ENCODE measurements around the gene C11orf97.
"Not testable (repeated sequence)": the region's sequence is repeated elsewhere in the genome, so short reads cannot be mapped to it uniquely, and the experiment has no call there.

C11orf97 gene

GRCh38 chr11:94537031-94537600 is 24.9 kb downstream of the C11orf97 start:
- Mint-ChIP-seq H3K27me3 (peaks cover 21% of the 10 kb centered on the region), H3K4me1 (ENCODE audit: low read depth) (peaks cover 2% of the 10 kb centered on the region), H3K4me3 (no peak overlapping the region), H3K27ac (no peak overlapping the region), H3K9me3 (no peaks in the 10 kb centered on the region), H3K36me3 (ENCODE audit: low read depth) (no peaks in the 10 kb centered on the region)
- no peak for DNase-seq

DNA sequence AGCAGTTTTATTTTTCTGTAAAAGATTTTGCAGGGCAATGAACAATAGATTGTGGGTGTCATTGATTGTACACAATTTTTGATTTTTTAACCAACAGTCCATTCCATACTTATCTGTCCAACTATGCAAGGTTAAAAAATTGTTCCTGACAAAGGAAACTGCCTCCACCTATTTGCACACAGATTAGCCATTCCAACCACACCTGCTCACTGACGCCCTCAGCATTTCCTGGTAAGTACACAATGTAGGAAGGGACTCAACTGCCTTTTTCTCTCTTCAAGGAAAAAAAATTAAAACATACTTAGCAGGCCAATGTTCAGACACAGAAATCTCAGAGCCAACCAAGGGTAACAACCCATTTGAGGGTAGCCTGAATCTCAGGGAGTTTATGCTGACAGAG is 27.2 kb downstream of the C11orf97 start:
- Mint-ChIP-seq H3K36me3 (ENCODE audit: low read depth) (peaks cover 2% of the 10 kb centered on the region), H3K27ac (no peak overlapping the region), H3K9me3 (no peaks in the 10 kb centered on the region), H3K4me1 (ENCODE audit: low read depth) (peaks cover 13% of the 10 kb centered on the region), H3K27me3 (peaks cover 21% of the 10 kb centered on the region), H3K4me3 (no peak overlapping the region)
- no peak for DNase-seq

GRCh38 chr11:94543695-94544645 is 31.7 kb downstream of the C11orf97 start, which contains the start of gene FUT4:
FUT4 (plus strand) TSS chr11:94543921; CDS start chr11:94544134, 213 bp downstream.
- Mint-ChIP-seq H3K4me1 (ENCODE audit: low read depth) (peaks cover 46% of the 10 kb centered on the region), H3K27me3 (no peaks in the 10 kb centered on the region), H3K27ac (peak within 1 kb of the TSS; percentile 100), H3K36me3 (ENCODE audit: low read depth) (peaks cover 26% of the 10 kb centered on the region), H3K9me3 (no peaks in the 10 kb centered on the region), H3K4me3 (peak within 1 kb of the TSS; percentile 96)
- peak; percentile 87 for DNase-seq

DNA sequence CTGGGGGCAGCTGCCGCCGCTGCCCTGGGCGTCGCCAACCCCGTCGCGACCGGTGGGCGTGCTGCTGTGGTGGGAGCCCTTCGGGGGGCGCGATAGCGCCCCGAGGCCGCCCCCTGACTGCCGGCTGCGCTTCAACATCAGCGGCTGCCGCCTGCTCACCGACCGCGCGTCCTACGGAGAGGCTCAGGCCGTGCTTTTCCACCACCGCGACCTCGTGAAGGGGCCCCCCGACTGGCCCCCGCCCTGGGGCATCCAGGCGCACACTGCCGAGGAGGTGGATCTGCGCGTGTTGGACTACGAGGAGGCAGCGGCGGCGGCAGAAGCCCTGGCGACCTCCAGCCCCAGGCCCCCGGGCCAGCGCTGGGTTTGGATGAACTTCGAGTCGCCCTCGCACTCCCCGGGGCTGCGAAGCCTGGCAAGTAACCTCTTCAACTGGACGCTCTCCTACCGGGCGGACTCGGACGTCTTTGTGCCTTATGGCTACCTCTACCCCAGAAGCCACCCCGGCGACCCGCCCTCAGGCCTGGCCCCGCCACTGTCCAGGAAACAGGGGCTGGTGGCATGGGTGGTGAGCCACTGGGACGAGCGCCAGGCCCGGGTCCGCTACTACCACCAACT is 32.5 kb downstream of the C11orf97 start:
- H3K27me3 Mint-ChIP-seq, result no peaks in the 10 kb centered on the region
- no peak for DNase-seq
- peak overlapping the region; percentile 81 for H3K27ac Mint-ChIP-seq

DNA sequence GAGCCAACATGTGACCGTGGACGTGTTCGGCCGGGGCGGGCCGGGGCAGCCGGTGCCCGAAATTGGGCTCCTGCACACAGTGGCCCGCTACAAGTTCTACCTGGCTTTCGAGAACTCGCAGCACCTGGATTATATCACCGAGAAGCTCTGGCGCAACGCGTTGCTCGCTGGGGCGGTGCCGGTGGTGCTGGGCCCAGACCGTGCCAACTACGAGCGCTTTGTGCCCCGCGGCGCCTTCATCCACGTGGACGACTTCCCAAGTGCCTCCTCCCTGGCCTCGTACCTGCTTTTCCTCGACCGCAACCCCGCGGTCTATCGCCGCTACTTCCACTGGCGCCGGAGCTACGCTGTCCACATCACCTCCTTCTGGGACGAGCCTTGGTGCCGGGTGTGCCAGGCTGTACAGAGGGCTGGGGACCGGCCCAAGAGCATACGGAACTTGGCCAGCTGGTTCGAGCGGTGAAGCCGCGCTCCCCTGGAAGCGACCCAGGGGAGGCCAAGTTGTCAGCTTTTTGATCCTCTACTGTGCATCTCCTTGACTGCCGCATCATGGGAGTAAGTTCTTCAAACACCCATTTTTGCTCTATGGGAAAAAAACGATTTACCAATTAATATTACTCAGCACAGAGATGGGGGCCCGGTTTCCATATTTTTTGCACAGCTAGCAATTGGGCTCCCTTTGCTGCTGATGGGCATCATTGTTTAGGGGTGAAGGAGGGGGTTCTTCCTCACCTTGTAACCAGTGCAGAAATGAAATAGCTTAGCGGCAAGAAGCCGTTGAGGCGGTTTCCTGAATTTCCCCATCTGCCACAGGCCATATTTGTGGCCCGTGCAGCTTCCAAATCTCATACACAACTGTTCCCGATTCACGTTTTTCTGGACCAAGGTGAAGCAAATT is 33.3 kb downstream of the C11orf97 start:
- H3K27me3 Mint-ChIP-seq, result no peaks in the 10 kb centered on the region
- peaks cover 28% of the 10 kb centered on the region for H3K36me3 Mint-ChIP-seq (ENCODE audit: low read depth)
- no peak for DNase-seq
- H3K4me3 Mint-ChIP-seq, result peak overlapping the region; percentile 77
- H3K27ac Mint-ChIP-seq, result peak overlapping the region; percentile 81
- H3K4me1 Mint-ChIP-seq (ENCODE audit: low read depth), result peaks cover 57% of the 10 kb centered on the region
- no peaks in the 10 kb centered on the region for H3K9me3 Mint-ChIP-seq

More for the DNA sequence above, 32.5 kb downstream of the C11orf97 start:
- peak overlapping the region; percentile 77 for H3K4me3 Mint-ChIP-seq
- no peaks in the 10 kb centered on the region for H3K9me3 Mint-ChIP-seq
- peaks cover 52% of the 10 kb centered on the region for H3K4me1 Mint-ChIP-seq (ENCODE audit: low read depth)
- H3K36me3 Mint-ChIP-seq (ENCODE audit: low read depth), result peaks cover 28% of the 10 kb centered on the region

DNA sequence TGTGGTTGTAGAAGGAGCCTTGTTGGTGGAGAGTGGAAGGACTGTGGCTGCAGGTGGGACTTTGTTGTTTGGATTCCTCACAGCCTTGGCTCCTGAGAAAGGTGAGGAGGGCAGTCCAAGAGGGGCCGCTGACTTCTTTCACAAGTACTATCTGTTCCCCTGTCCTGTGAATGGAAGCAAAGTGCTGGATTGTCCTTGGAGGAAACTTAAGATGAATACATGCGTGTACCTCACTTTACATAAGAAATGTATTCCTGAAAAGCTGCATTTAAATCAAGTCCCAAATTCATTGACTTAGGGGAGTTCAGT is 33.9 kb downstream of the C11orf97 start:
- no peak for DNase-seq
- Mint-ChIP-seq H3K36me3 (ENCODE audit: low read depth) (peaks cover 28% of the 10 kb centered on the region), H3K4me3 (peak overlapping the region; percentile 77), H3K27me3 (no peaks in the 10 kb centered on the region), H3K27ac (no peak overlapping the region), H3K9me3 (no peaks in the 10 kb centered on the region), H3K4me1 (ENCODE audit: low read depth) (peaks cover 58% of the 10 kb centered on the region)

DNA sequence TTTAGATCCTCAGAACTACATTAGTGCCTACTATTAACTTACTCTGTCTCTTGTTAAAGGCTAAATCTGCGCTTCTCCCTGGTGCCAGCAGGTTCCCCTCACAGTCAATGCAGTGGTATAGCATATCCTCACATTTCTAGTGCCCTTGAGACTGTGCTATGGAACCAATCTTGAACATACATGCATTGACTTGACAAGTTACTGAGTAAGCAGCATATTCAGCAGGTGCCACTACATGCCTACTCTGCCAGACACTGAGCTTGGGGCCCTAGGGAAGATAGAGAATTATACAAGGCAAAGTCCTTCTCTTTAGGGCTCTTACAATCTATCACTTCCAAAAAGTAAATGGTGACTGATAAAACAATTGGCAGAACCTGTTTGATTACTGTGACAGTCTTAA is 34.6 kb downstream of the C11orf97 start:
- Mint-ChIP-seq H3K27ac (no peak overlapping the region), H3K4me1 (ENCODE audit: low read depth) (peaks cover 58% of the 10 kb centered on the region)

DNA sequence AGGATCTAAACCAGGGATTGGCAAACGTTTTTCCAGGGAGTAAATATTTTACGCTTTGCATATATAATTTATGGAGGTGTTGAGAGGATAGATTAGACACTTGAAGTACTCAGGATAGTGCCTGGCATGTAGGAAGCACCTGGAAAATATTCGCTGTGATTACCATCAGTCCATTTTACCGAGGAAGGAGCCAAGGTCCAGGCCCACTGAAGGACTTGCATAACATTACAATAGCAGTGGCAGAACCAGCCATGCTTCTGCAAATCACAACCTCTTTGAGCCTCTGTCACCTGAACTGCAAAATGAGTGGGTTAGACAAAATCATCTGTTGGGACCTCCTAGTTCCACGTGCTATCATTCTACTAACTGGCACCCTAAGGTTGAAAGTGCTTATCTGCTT is 36.9 kb downstream of the C11orf97 start:
- Mint-ChIP-seq H3K4me3 (no peak overlapping the region), H3K4me1 (ENCODE audit: low read depth) (peaks cover 46% of the 10 kb centered on the region), H3K27me3 (no peaks in the 10 kb centered on the region), H3K9me3 (no peaks in the 10 kb centered on the region), H3K27ac (no peak overlapping the region), H3K36me3 (ENCODE audit: low read depth) (peaks cover 26% of the 10 kb centered on the region)
- no peak for DNase-seq

More for the DNA sequence above, 34.6 kb downstream of the C11orf97 start:
- Mint-ChIP-seq H3K27me3 (no peaks in the 10 kb centered on the region), H3K36me3 (ENCODE audit: low read depth) (peaks cover 28% of the 10 kb centered on the region), H3K9me3 (no peaks in the 10 kb centered on the region), H3K4me3 (peak overlapping the region; percentile 77)
- DNase-seq, result no peak

- H3K4me1 Mint-ChIP-seq (ENCODE audit: low read depth), result peaks cover 39% of the 10 kb centered on the region
- no peak overlapping the region for H3K4me3 Mint-ChIP-seq
- DNase-seq, result no peak
- no peaks in the 10 kb centered on the region for H3K27me3 Mint-ChIP-seq
- H3K36me3 Mint-ChIP-seq (ENCODE audit: low read depth), result peaks cover 22% of the 10 kb centered on the region
- no peaks in the 10 kb centered on the region for H3K9me3 Mint-ChIP-seq
- no peak overlapping the region for H3K27ac Mint-ChIP-seq
These were observed 38.3 kb downstream of the C11orf97 start for GRCh38 chr11:94550513-94550912.

DNA sequence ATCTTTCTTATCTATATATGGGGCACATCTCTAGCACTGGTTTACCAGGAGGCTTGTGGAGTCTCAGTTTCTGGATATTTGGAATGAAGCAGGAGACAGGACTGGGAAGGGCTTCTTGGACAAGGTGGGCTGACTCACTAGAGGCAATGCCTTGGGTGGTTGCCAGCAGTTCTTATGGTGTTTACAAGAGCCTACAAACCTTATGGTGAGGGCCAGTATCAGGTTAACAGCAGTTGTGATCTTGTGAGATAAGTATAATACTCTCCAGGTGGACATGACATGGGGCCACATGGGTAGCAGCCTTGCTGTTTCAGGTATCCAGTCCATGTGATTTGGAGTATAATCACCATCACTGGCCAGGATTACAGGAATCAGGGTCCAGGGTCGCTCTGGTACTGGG is 41.7 kb downstream of the C11orf97 start:
- no peak overlapping the region for H3K27ac Mint-ChIP-seq
- peaks cover 12% of the 10 kb centered on the region for H3K4me1 Mint-ChIP-seq (ENCODE audit: low read depth)
- H3K4me3 Mint-ChIP-seq, result no peak overlapping the region
- H3K36me3 Mint-ChIP-seq (ENCODE audit: low read depth), result peaks cover 2% of the 10 kb centered on the region
- H3K27me3 Mint-ChIP-seq, result no peaks in the 10 kb centered on the region
- H3K9me3 Mint-ChIP-seq, result no peaks in the 10 kb centered on the region
- DNase-seq, result no peak

DNA sequence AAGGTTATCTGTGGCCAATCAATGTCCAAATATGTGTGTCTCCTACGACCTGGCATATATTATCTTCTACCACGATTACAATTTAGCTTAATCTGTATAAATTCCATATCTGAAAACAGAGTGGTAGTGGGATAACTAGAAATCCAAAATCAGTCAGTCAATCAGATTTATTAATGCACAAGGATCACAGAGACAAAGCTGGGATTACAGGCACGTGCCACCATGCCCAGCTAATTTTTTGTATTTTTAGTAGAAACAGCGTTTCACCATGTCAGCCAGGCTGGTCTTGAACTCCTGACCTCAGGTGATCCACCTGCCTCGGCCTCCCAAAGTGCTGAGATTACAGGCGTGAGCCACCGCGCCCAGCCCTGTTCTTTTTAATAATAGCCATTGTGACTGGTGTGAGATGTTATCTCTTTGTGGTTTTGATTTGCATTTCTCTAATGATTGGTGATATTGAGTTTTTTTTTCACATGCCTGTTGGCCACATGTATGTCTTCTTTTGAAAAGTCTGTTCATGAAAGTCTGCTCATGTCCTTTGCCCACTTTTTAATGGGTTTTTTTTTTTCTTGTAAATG is 43.6 kb downstream of the C11orf97 start:
- not testable (repeated sequence) for DNase-seq; H3K4me1 Mint-ChIP-seq (ENCODE audit: low read depth); H3K36me3 Mint-ChIP-seq (ENCODE audit: low read depth); H3K9me3 Mint-ChIP-seq; H3K27ac Mint-ChIP-seq; H3K27me3 Mint-ChIP-seq; H3K4me3 Mint-ChIP-seq

- no peaks in the 10 kb centered on the region for H3K27me3 Mint-ChIP-seq
- H3K9me3 Mint-ChIP-seq, result no peaks in the 10 kb centered on the region
- H3K4me1 Mint-ChIP-seq (ENCODE audit: low read depth), result no peaks in the 10 kb centered on the region
- H3K4me3 Mint-ChIP-seq, result no peak overlapping the region
- no peak for DNase-seq
- no peak overlapping the region for H3K27ac Mint-ChIP-seq
- no peaks in the 10 kb centered on the region for H3K36me3 Mint-ChIP-seq (ENCODE audit: low read depth)
These were observed 45.2 kb downstream of the C11orf97 start for GRCh38 chr11:94557421-94557820.

- no peaks in the 10 kb centered on the region for H3K27me3 Mint-ChIP-seq
- no peaks in the 10 kb centered on the region for H3K36me3 Mint-ChIP-seq (ENCODE audit: low read depth)
- no peak overlapping the region for H3K27ac Mint-ChIP-seq
- H3K9me3 Mint-ChIP-seq, result no peaks in the 10 kb centered on the region
- no peak for DNase-seq
- no peak overlapping the region for H3K4me3 Mint-ChIP-seq
- no peaks in the 10 kb centered on the region for H3K4me1 Mint-ChIP-seq (ENCODE audit: low read depth)
These were observed 45.7 kb downstream of the C11orf97 start for GRCh38 chr11:94557992-94558391.

GRCh38 chr11:94558468-94558867 is 46.2 kb downstream of the C11orf97 start:
- DNase-seq, result no peak
- H3K4me1 Mint-ChIP-seq (ENCODE audit: low read depth), result no peaks in the 10 kb centered on the region
- no peak overlapping the region for H3K27ac Mint-ChIP-seq
- H3K27me3 Mint-ChIP-seq, result no peaks in the 10 kb centered on the region
- H3K9me3 Mint-ChIP-seq, result no peaks in the 10 kb centered on the region
- H3K36me3 Mint-ChIP-seq (ENCODE audit: low read depth), result no peaks in the 10 kb centered on the region
- no peak overlapping the region for H3K4me3 Mint-ChIP-seq

Data from activated T-cell treated with anti-CD3 and anti-CD28 coated beads, Interleukin-2, amount 50 U/mL, for 24 hours (primary cell).